K562 (cell line): ENCODE measurements around the gene TIMM23. TPM values are rescaled to one million over a fixed set of nuclear protein-coding genes. Genes with fewer than 3 reads are reported as not detected.

Experiments
- ATAC-seq: fragments of 200-7000 bp; cut with Tn5 transposase; 3 replicates; pipeline ENCODE4 v1.9.1; 2020; ENCODE audit warnings: moderate library complexity
- BruUV-seq: library from RNA; stranded (reverse); fragments of 400-500 nt; replicated peaks from 2 replicates; lab custom pipeline; 2021; lab: Mats Ljungman, UMichigan
- CTCF ChIA-PET: fragments of 300-600 bp; formaldehyde crosslinking; extraction: SDS; loops from one replicate; lab custom pipeline; 2021; ENCODE audit warnings: low intra/inter-chr PET ratio; lab: Yijun Ruan, JAX
- POLR2A ChIA-PET: fragments of 300-600, 350-650 bp; sonication (Branson Sonifier 250); formaldehyde crosslinking; extraction: SDS; loops from one replicate; lab custom pipeline; 2021; ENCODE audit warnings: antibody characterized with exemption, inconsistent platforms; lab: Yijun Ruan, JAX
- DNase-seq, 4 experiments: peaks; one replicate each; pipeline versions ENCODE4 v3.0.0 to v3.0.0-alpha.2; 2011 to 2018; ENCODE audit warnings: low spot score in 3 of 4, mixed read lengths in 3 of 4; ENCODE audit errors: extremely low read depth in 1 of 4
- FAIRE-seq: peaks from 2 replicates; lab custom pipeline; 2011; peaks lifted over from hg19 to GRCh38; lab: Jason Lieb, UNC
- H2AFZ ChIP-seq: 2 replicates; pipeline ENCODE4 v1.6.0; 2011; ENCODE audit warnings: low read depth, low read length, control low read depth, inconsistent platforms
- H3K27ac ChIP-seq: fragments of 200-600 bp; 3 replicates; pipeline ENCODE4 v1.8.0; 2011; ENCODE audit warnings: low read depth, mild to moderate bottlenecking, control low read depth, inconsistent platforms, low read length, moderate library complexity, mixed read lengths; ENCODE audit errors: extremely low read depth
- H3K27me3 ChIP-seq, 2 experiments: fragments of 300-600 bp in 1 of 2; 2 replicates in 1 of 2; 3 replicates in 1 of 2; pipeline versions ENCODE4 v1.6.0 to v1.8.0; 2011; ENCODE audit warnings: inconsistent platforms in 2 of 2, low read length in 2 of 2, mild to moderate bottlenecking in 1 of 2, mixed read lengths in 1 of 2, moderate library complexity in 1 of 2; ENCODE audit not compliant: control insufficient read depth in 2 of 2, insufficient read depth in 2 of 2
- H3K36me3 ChIP-seq: fragments of 300-600 bp; 3 replicates; pipeline ENCODE4 v1.8.0; 2011; ENCODE audit warnings: mild to moderate bottlenecking, low read length, inconsistent platforms; ENCODE audit not compliant: control insufficient read depth, insufficient read depth
- H3K4me1 ChIP-seq, 2 experiments: fragments of 200-600 bp in 1 of 2; replicated peaks in 1 of 2; 2 replicates in 1 of 2; 3 replicates in 1 of 2; pipeline versions ENCODE4 v1.5.1 to v1.8.0; 2011; ENCODE audit warnings: inconsistent platforms in 2 of 2, low read length in 2 of 2, mild to moderate bottlenecking in 1 of 2, mixed read lengths in 1 of 2, moderate library complexity in 1 of 2; ENCODE audit not compliant: control insufficient read depth in 2 of 2, insufficient read depth in 2 of 2
- H3K4me2 ChIP-seq: 2 replicates; pipeline ENCODE4 v1.6.1; 2011; ENCODE audit warnings: low read length, control low read depth, inconsistent platforms, mixed read lengths; ENCODE audit not compliant: insufficient read depth
- H3K4me3 ChIP-seq: fragments of 200-600 bp; sonication (generic), shearing (Covaris generic); 2 replicates; pipeline ENCODE4 v1.5.1; 2016; ENCODE audit warnings: control low read depth, inconsistent platforms
- H3K79me2 ChIP-seq: fragments of 200-600 bp; 3 replicates; pipeline ENCODE4 v1.8.0; 2011; ENCODE audit warnings: low read length, inconsistent platforms; ENCODE audit not compliant: control insufficient read depth, insufficient read depth
- H3K9ac ChIP-seq, 2 experiments: 2 replicates each; pipeline versions ENCODE4 v1.6.0 to v1.6.1; 2011; ENCODE audit warnings: low read depth in 2 of 2, low read length in 2 of 2, control low read depth in 1 of 2, inconsistent platforms in 1 of 2, mild to moderate bottlenecking in 1 of 2, mixed read lengths in 1 of 2; ENCODE audit not compliant: insufficient read depth in 1 of 2
- H3K9me1 ChIP-seq: one replicate; pipeline ENCODE4 v1.6.0; 2011; ENCODE audit warnings: inconsistent platforms, mild to moderate bottlenecking, low read length, moderate library complexity; ENCODE audit not compliant: control insufficient read depth, insufficient read depth
- H3K9me3 ChIP-seq: replicated peaks from 2 replicates; pipeline ENCODE4 v1.5.1; 2011; ENCODE audit warnings: low read depth, low read length, inconsistent platforms; ENCODE audit not compliant: control insufficient read depth, insufficient read depth
- H4K20me1 ChIP-seq: replicated peaks from 2 replicates; pipeline ENCODE4 v1.6.1; 2011; ENCODE audit warnings: low read length, inconsistent platforms, mixed read lengths; ENCODE audit not compliant: control insufficient read depth, insufficient read depth
- CBX8 ChIP-seq: fragments of 200-600 bp; sonication (generic); IDR thresholded peaks from 2 replicates; pipeline ENCODE4 v1.6.1; 2012; ENCODE audit warnings: borderline replicate concordance, mixed run types, low read depth, mild to moderate bottlenecking, moderate library complexity, mixed read lengths, low read length, control low read depth, inconsistent platforms; ENCODE audit not compliant: poor library complexity, severe bottlenecking; ENCODE audit errors: extremely low read depth
- E2F4 ChIP-seq: sonication (generic); formaldehyde crosslinking; IDR thresholded peaks from 2 replicates; pipeline ENCODE4 v1.8.0; 2022; ENCODE audit warnings: mild to moderate bottlenecking, low read depth, missing genetic modification reagents
- PHB2 ChIP-seq: fragments of 450-650 bp; IDR thresholded peaks from 2 replicates; pipeline ENCODE4 v1.6.1; 2017; ENCODE audit warnings: low read depth
- PHTF2 ChIP-seq: fragments of 250-450 bp; sonication (Bioruptor Pico); IDR thresholded peaks from 2 replicates; pipeline ENCODE4 v1.5.0; 2021; ENCODE audit warnings: mild to moderate bottlenecking
- WGBS: fragments of 100-300 bp; shearing (Covaris generic); methylation state at CpG from one replicate; pipeline ENCODE4 v1.1.6; 2016; ENCODE audit warnings: low coverage, mixed read lengths; ENCODE audit not compliant: insufficient coverage; ENCODE audit errors: missing lambda C conversion rate; 5-methylcytosine and 5-hydroxymethylcytosine counted together
- in situ Hi-C: fragments of 300-500 bp; cut with MboI; formaldehyde crosslinking; loops from 4 replicates; pipeline ENCODE4 v1.15.0; 2018; ENCODE audit warnings: inconsistent platforms, mixed read lengths
- intact Hi-C: fragments of 100-400 bp; cut with micrococcal nuclease; formaldehyde crosslinking; loops from 2 replicates; pipeline ENCODE4 v1.14.2; 2022
- polyA plus RNA-seq, 8 experiments: library from polyadenylated mRNA; depleted of rRNA in 4 of 8; stranded (reverse) in 5 of 8; unstranded in 3 of 8; fragments of >200 nt; fragmentation: Nextera tagmentation in 2 of 8; fragmentation: Illumina TruSeq in 1 of 8; extraction: Ambion mirVana in 2 of 8; extraction: Trizol in 1 of 8; gene quantifications; 2 replicates each; pipeline versions ENCODE4 v1.2.1 to v1.2.3, GENCODE V29; 2011 to 2014; ENCODE audit warnings: inconsistent platforms in 1 of 8, missing spikeins in 1 of 8
- total RNA-seq, 7 experiments: library from RNA; depleted of rRNA in 6 of 7; stranded (reverse); fragments of >200 nt in 6 of 7; fragmentation: Illumina TruSeq in 2 of 7; extraction: Trizol in 2 of 7; gene quantifications; 2 replicates each; pipeline versions ENCODE4 v1.2.1 to v1.2.3, GENCODE V29; 2011 to 2021; ENCODE audit warnings: low replicate concordance in 1 of 7
- TF ChIP-seq, protein P1 (sequence below): sonication (generic); formaldehyde crosslinking; IDR thresholded peaks from 2 replicates; pipeline ENCODE4 v1.8.1; 2022; ENCODE audit warnings: missing genetic modification reagents

The TIMM23 gene
- total and polyA plus RNA-seq, 9 of the 15 experiments (the other 6 are each of a cell fraction or from before 2014, with no cell fraction given): 148 to 280 (median 183) TPM

- Histone ChIP-seq H3K9ac (no peak overlapping the region), H3K9me3 (no peaks in the 10 kb centered on the region), H3K27ac (no peak overlapping the region; the same call in 2 of the 3 replicates), H2AFZ (no peak overlapping the region), H3K36me3 (peaks cover 82% of the 10 kb centered on the region), H3K9me1 (no peaks in the 10 kb centered on the region), H3K79me2 (peaks cover 82% of the 10 kb centered on the region), H3K4me1 (peaks cover 12 to 44% of the 10 kb centered on the region in 2 experiments), H4K20me1 (peaks cover 19% of the 10 kb centered on the region), H3K27me3 (no peaks in the 10 kb centered on the region), H3K4me3 (no peak overlapping the region), H3K4me2 (no peak overlapping the region)
- in situ Hi-C loops: no loop called here
- CTCF ChIA-PET: no interaction called here
- POLR2A ChIA-PET: interaction anchor here (1.3 to 11.8 kb wide), 3 partner anchors 9 to 15 kb away, joined by 4 to 136 read pairs (median 6); no protein-coding TSS in a partner anchor
- no peak for ATAC-seq
- no TSS peak for BruUV-seq
- WGBS: 97% methylated on average over 5 of the region's 5 CpGs
- TF ChIP-seq PHTF2 (CRISPR knock-in tag): peak; percentile 53; the same call in 1 of the 2 replicates
- no peak for TF ChIP-seq E2F4 (CRISPR knock-in tag)
- no peak for DNase-seq
- intact Hi-C loops: no loop called here
- no peak for FAIRE-seq
Measured at GRCh38 chr10:46016190-46016589, 43.9 kb downstream of the TIMM23 start.

- CTCF ChIA-PET: no interaction called here
- in situ Hi-C loops (no loop called here), intact Hi-C loops (no loop called here)
- H4K20me1 ChIP-seq: peaks cover 19% of the 10 kb centered on the region
- POLR2A ChIA-PET: interaction anchor here (0.6 to 11.8 kb wide), 4 partner anchors 9 to 91 kb away, joined by 3 to 136 read pairs (median 5); no protein-coding TSS in a partner anchor
- no peak for ATAC-seq
- no peaks in the 10 kb centered on the region for H3K9me1 ChIP-seq
- no peaks in the 10 kb centered on the region for H3K27me3 ChIP-seq
- peaks cover 18 to 46% of the 10 kb centered on the region in 2 experiments for H3K4me1 ChIP-seq
- H3K4me3 ChIP-seq: no peak overlapping the region
- TF ChIP-seq, protein P1, sequence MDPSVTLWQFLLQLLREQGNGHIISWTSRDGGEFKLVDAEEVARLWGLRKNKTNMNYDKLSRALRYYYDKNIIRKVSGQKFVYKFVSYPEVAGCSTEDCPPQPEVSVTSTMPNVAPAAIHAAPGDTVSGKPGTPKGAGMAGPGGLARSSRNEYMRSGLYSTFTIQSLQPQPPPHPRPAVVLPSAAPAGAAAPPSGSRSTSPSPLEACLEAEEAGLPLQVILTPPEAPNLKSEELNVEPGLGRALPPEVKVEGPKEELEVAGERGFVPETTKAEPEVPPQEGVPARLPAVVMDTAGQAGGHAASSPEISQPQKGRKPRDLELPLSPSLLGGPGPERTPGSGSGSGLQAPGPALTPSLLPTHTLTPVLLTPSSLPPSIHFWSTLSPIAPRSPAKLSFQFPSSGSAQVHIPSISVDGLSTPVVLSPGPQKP: no peak
- TF ChIP-seq CBX8: no peak
- 0 out of 2 replicates have a peak, but pooled peaks have one; percentile 19 for TF ChIP-seq PHB2
- H3K9ac ChIP-seq: no peak overlapping the region
- H3K4me2 ChIP-seq: no peak overlapping the region
- peaks cover 81% of the 10 kb centered on the region for H3K36me3 ChIP-seq
- no peaks in the 10 kb centered on the region for H3K9me3 ChIP-seq
- 94% methylated on average over 1 of the region's 1 CpG for WGBS
- no peak for FAIRE-seq
- DNase-seq: no peak
- H2AFZ ChIP-seq: no peak overlapping the region
- no TSS peak for BruUV-seq
- H3K27ac ChIP-seq: peak overlapping the region; percentile 5; the same call in 1 of the 3 replicates
- H3K79me2 ChIP-seq: peaks cover 89% of the 10 kb centered on the region
Measured at GRCh38 chr10:46016811-46017210, 44.5 kb downstream of the TIMM23 start.
